DMS153 treated with DMSO at 0.1 percent for 48 hours (cell line): ENCODE measurements around the gene WNK2.
"Not testable (repeated sequence)": the region's sequence is repeated elsewhere in the genome, so short reads cannot be mapped to it uniquely, and the experiment has no call there.

ENCODE experiments used
- DNase-seq: peaks from one replicate; lab custom pipeline; 2025; ENCODE audit not compliant: unreplicated experiment; lab: John Stamatoyannopoulos, UW

WNK2 gene

GRCh38 chr9:93305497-93306020 lies 121.6 kb downstream of the WNK2 start:
- peak; percentile 77 for DNase-seq

- no peak for DNase-seq
Observed at GRCh38 chr9:93306081-93306480, 122.1 kb downstream of the WNK2 start.

GRCh38 chr9:93306579-93307091 lies 122.7 kb downstream of the WNK2 start:
- DNase-seq: no peak

- no peak for DNase-seq
Observed at GRCh38 chr9:93307468-93308157, 123.7 kb downstream of the WNK2 start.

DNA sequence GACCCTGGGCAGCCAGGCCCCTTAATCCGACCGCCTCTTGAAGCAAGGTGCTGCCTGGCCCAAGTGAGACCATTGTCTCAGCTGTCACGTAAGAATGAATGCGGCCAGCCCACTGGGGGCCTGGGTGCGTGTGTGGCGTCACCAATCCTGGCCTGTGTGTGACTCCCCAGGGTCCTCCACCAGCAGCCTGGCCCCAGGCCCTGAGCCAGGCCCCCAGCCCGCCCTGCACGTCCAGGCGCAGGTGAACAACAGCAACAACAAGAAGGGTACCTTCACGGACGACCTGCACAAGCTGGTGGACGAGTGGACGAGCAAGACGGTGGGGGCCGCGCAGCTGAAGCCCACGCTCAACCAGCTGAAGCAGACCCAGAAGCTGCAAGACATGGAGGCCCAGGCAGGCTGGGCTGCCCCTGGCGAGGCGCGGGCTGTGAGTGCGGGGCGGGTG lies 124.2 kb downstream of the WNK2 start:
- DNase-seq: no peak

GRCh38 chr9:93308676-93309075 lies 124.7 kb downstream of the WNK2 start:
- DNase-seq: no peak

DNA sequence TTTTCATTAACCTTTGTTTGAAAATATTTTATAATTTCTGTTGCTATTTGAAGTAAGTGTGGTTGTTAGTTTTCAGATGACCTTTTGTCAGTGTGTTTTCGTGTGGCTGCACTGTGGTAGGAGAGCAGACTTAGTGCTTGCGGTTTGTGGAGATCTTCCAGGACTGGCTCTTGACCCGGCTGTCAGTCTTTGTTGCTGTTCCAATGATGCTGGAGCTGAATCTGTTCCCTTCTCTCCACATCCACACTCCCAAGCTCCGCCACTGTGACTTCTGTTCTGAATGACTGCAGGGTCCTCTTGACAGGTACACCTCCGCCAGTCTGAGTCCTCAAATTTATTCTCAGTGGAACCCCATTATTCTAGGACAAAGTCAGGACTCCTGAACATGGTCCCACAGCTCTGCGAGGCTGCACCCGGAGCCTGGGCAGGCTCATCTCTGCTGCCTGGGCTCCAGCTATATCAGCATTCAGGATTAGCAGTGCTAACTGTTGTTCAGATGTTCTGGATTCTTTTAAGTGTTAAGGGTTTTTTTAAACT lies 126.0 kb downstream of the WNK2 start:
- DNase-seq: no peak

DNA sequence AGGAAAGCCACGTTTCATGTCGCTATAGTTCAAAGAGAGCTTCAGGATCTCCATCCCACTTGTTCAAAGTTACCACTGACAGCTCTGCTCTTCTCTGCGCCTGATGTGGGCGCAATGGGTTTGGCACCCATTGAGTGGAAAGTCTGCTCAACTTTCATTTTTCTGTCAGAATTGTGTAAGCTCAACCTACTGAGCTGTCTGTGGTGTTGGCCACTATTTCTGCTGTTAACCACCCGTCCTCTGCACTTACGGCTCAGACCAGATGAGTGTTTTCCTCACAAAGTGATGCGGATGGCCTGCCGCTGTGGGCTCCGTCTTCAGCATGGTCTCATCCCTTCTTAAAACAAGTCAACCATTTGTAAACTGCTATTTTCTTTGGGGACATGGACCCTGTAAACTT lies 131.2 kb downstream of the WNK2 start:
- DNase-seq: no peak

DNA sequence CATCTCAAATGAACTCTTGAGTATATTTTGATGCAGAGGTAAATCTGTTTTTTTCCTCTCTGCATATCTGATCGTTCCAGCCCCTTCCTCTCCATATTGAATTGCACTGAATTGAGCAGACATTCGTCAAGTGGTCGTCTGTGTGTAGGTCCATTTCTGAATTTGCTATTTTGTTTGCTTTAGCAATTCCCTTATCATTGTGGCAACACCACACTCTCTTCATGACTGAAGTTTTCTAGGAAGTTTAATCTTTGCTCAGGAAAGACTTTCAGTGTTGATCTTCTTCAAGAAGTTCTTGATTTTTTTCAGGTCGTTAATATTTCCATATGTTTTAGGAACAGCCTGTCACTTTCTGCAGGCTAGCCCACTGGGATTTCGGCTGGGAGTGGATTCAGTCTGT lies 132.0 kb downstream of the WNK2 start:
- no peak for DNase-seq

DNA sequence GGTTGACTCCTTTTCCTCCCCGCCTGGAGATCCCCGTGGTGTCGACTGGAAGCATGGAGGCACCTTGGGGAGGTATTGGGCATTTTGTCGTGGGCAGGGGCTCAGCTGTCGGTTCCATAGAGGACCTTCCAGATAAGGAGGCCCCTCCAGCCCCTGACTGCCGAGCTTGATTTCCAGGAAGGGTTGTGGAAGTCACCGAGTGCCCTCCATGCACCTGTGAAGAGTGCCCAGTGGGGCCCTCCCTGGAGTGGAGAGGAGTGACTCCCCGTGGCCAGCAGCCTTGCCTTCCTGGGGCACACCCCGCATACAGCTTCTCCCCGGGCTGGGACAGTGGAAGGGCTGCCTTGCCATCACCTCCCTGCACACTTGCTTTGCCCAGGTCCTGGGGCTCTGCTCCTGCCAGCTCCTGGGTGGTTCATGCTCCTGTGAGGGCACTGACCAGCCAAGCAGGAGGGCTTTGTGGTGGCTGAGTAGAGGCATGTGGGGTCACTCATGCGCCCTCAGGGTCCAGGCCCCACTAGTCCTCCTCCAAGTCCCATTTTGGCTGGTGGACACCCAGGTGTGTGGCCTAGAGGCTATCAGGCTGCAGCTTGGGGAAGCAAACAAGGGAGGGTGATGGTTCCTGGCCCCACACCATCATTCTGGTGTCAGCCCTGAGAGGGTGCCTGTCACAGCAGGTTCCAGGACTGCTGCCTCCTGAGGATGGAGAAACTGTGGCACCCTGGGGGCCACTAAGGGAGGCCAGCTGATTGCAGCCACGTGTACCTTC lies 133.0 kb downstream of the WNK2 start:
- DNase-seq: no peak

- no peak for DNase-seq
Observed at GRCh38 chr9:93317495-93318094, 133.7 kb downstream of the WNK2 start.

DNA sequence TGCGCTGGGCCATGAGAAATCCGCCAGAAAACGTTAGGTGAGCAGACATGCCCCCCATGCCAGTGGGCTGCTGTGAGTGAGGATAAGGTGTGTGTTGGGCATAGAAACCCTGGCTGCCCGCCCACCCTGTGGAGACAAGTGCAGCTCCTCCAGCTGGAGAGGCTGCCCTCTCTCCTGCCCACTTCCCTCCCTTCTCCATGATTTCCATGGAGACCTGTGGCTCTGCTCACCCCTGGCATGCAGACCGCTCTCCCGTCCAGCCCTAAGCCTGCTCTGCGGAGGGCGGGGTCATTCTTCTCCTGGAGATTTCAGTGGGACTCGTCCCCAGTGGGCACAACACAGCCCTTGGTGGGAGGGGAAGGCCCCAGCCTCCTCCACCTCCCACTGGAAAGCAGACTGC lies 134.5 kb downstream of the WNK2 start:
- DNase-seq: no peak

GRCh38 chr9:93319301-93319991 lies 135.5 kb downstream of the WNK2 start:
- no peak for DNase-seq

DNA sequence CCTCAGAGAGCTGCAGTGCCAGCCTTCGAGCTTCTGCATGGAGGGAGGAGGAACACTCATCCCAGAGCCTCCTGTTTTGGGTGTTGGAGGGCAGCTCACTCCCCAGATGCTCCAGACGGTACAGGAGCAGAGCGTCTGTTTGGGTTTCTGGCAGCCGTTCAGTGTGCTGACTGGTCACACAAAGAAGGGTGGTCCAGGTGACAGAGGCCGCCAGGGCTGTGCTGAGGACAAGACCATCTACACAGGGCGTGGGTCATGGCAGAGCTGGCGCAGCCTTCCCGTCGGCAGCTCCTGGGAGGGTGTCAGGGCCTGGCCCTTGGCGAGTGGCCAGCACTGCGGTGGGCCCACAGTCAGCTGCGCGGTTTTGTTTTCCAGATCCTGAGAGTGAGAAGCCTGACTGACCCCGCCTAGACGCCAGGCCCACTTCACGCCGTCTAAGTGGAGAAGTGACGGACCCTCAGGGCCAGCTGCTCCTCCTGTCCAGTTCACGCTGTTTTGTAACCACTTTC lies 136.1 kb downstream of the WNK2 start:
- no peak for DNase-seq

- DNase-seq: no peak
Observed at GRCh38 chr9:93320591-93321219, 136.8 kb downstream of the WNK2 start.

- DNase-seq: no peak
Observed at GRCh38 chr9:93321220-93321610, 137.3 kb downstream of the WNK2 start.

DNA sequence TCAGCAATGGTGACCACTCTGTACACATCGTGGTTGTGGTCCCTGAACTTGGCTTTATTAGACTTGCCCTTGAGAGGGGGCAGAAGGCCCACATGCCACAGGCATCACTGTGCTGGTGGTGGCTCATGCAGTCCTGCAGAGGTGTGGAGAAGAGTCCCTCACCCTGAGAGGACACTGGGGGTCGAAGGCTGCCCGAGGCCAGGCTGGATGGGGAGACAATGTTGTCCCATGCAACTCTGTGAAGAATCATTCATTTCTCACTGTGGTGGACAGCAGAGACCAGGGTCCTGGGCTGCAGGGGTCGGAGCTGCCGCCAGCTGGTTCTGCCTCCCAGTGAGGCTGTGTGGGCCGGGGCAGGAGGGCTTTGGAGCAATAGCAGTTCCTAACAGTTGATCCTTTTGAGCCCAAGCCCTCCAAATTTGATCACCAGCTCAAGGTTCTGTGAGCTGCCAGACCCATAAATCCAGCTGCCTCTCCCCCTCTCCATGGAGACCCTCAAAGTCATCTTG lies 139.6 kb downstream of the WNK2 start:
- not testable (repeated sequence) for DNase-seq

- no peak for DNase-seq
Observed at GRCh38 chr9:93324191-93324834, 140.4 kb downstream of the WNK2 start.

DNA sequence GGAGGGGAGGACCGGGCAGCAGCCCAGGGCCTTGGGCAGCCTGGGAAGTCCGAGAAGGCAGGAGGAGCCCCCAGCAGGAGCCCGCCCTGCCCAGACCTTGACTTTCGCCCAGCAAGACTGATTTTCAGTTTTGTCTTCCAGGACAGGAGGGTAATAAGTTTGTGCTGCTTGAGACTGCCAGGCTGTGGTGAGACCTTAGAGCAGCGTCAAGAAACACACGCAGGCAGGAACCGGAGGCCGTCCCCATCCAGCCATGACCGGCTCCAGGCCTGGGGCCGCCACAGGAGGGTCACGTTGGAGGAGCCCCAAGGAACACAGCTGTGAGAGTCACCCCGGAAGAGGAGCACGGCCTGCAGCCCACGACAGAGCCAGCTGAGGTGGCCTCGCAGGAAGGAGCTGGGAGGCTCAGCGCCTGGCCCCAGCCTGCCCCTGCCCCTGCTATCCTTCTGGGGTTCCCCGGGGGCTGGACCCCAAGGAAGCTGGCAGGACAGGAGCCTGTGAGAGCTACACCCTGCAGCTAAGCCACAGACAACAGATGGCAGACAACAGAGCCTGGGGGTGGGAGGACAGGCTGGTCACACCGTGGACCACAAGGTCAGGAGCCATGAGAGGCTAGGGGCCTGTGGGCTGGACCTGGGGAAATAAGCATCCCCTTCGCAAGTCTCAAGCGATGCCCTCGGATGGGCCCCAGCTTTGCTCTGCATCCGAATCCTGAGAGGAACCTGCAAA lies 141.5 kb downstream of the WNK2 start:
- DNase-seq: no peak
